Activated CD8-positive, alpha-beta memory T cell treated with anti-CD3 and anti-CD28 coated beads, Interleukin-2, amount 10 ng/mL, durations not matched to agents 7 days and 5 days (primary cell): Measurements from ENCODE around the gene ALKBH1. TPM values are rescaled to one million over a fixed set of nuclear protein-coding genes. Genes with fewer than 3 reads are reported as not detected.

Experiments
- ATAC-seq: fragments of 150-1000 bp; cut with Tn5 transposase; one replicate; pipeline ENCODE4 v1.10.0; 2021; ENCODE audit warnings: moderate library complexity
- CTCF ChIA-PET: fragments of 350-600 bp; sonication (Branson Sonifier 250); formaldehyde crosslinking; loops from one replicate; lab custom pipeline; 2021; ENCODE audit warnings: antibody characterized with exemption; lab: Charles Lee
- DNase-seq: peaks from one replicate; pipeline ENCODE4 v3.0.0-alpha.2; 2020
- H3K27ac Mint-ChIP-seq: one replicate; pipeline ENCODE4 v1.8.0; 2021; ENCODE audit warnings: mild to moderate bottlenecking, mixed read lengths
- H3K27me3 Mint-ChIP-seq: one replicate; pipeline ENCODE4 v1.8.0; 2021; ENCODE audit warnings: mixed read lengths
- H3K36me3 Mint-ChIP-seq: one replicate; pipeline ENCODE4 v1.8.0; 2021; ENCODE audit warnings: mild to moderate bottlenecking, mixed read lengths
- H3K4me1 Mint-ChIP-seq: one replicate; pipeline ENCODE4 v1.8.0; 2021; ENCODE audit warnings: mixed read lengths
- H3K4me3 Mint-ChIP-seq: one replicate; pipeline ENCODE4 v1.8.0; 2021; ENCODE audit warnings: mild to moderate bottlenecking, moderate library complexity, mixed read lengths
- H3K9me3 Mint-ChIP-seq: one replicate; pipeline ENCODE4 v1.8.0; 2022; ENCODE audit warnings: low read depth, mixed read lengths
- total RNA-seq, 2 experiments: library from RNA; stranded (reverse); gene quantifications; one replicate each; pipeline ENCODE4 v1.2.3, GENCODE V29; 2021

The ALKBH1 gene
- total RNA-seq, 2 experiments from 2014 or later: 12.3 to 19.6 TPM

DNA sequence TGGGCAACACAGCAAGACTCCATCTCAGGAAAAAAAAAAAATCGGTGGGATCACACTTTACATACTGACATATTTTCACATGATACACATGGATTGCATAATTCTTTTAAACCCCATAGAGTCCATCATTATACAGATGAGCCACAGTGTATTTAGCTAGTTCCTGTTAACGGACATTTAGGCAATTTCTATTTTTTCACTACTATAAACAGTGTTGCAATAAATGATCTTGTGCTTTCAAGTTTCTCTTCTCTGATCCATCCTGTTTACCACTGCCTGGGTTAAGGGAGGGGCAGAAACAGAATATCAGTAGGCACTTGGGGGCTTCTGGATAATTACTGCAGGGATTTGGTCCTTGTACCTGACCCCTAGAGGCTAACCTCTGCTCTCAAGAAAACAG, 48.0 kb downstream of the ALKBH1 start:
- ATAC-seq (no peak), DNase-seq (no peak)
- Mint-ChIP-seq H3K36me3 (no peaks in the 10 kb centered on the region), H3K27me3 (no peaks in the 10 kb centered on the region), H3K4me1 (peaks cover 5% of the 10 kb centered on the region), H3K4me3 (no peak overlapping the region), H3K27ac (no peak overlapping the region), H3K9me3 (no peaks in the 10 kb centered on the region)
- CTCF ChIA-PET: no interaction called here

DNA sequence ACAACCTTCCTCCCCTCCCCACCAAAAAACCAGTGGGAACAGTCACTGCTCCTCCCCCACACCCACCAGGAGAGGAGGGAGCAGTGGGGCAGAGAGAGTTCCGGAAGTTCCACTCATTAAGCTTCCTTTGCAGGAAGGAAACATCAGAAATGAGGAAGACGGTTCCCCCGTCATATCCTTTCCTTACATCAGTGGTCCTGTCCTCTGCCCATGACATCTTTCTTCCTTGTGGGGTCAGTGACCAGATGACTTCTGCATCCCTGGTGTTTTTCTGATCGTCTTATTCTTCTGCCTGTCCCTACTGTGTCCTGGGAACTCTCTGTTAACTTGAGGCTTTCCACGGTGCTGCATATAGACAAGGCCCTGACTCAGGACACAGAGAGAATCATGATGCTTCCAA, 50.5 kb downstream of the ALKBH1 start:
- ATAC-seq (no peak), DNase-seq (no peak)
- CTCF ChIA-PET: interaction anchor here (0.9 kb wide), 1 partner anchor 17 kb away, joined by 3 read pairs; no protein-coding TSS in a partner anchor
- no peak overlapping the region for H3K4me3 Mint-ChIP-seq
- H3K27ac Mint-ChIP-seq: no peak overlapping the region
- no peaks in the 10 kb centered on the region for H3K9me3 Mint-ChIP-seq
- no peaks in the 10 kb centered on the region for H3K36me3 Mint-ChIP-seq
- no peaks in the 10 kb centered on the region for H3K27me3 Mint-ChIP-seq
- H3K4me1 Mint-ChIP-seq: peaks cover 17% of the 10 kb centered on the region

DNA sequence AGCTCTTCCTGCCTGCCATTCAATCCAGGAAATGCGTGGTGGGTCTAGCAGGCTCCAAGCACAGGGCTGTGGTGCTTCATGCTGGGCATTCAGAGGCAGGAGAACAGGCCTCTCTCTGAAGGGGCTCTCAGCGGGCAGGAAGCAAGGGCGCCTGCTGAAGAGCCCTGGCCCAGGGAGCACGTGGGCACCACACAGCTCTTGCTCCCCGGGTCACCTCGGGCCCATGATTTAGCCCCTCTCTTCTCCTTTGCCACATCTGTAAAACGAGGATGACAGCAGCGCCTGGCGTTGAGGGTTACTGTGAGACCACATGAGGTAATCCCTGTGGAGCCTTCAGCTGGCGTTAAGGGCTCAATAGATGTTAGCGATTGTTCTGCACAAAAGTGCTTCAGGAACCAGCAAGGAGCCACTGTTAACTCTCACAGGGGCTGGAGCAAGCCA, 53.8 kb downstream of the ALKBH1 start:
- DNase-seq (no peak), ATAC-seq (no peak)
- no peaks in the 10 kb centered on the region for H3K36me3 Mint-ChIP-seq
- CTCF ChIA-PET: interaction anchor here (0.7 to 1.3 kb wide), 6 partner anchors 12 to 210 kb away, joined by 3 to 6 read pairs (median 3); partner anchors contain the start of gene ADCK1
- H3K27me3 Mint-ChIP-seq: peaks cover 3% of the 10 kb centered on the region
- H3K4me1 Mint-ChIP-seq: peaks cover 24% of the 10 kb centered on the region
- H3K4me3 Mint-ChIP-seq: no peak overlapping the region
- H3K27ac Mint-ChIP-seq: no peak overlapping the region
- no peaks in the 10 kb centered on the region for H3K9me3 Mint-ChIP-seq

DNA sequence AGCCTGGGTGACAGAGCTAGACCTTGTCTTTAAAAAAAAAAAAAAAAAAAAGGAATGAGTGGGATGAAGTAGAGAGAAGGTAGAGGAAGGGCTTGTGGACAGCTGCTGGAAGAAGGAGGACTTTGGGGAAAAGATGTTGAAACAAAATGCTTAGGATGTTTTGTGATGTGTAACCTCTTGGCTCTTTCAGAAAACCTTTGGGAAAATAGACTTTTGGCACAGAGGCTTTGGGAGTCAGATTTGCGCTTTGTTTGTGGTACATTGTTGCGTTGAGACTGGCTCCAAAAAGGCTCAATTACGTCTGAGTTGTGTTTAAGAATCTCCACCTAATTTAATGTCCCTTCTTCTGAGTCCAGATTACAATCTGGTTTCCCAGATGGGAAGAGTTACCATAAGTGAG, 58.5 kb downstream of the ALKBH1 start:
- H3K27ac Mint-ChIP-seq: no peak overlapping the region
- no peak for DNase-seq
- ATAC-seq: no peak
- H3K9me3 Mint-ChIP-seq: peaks cover 2% of the 10 kb centered on the region
- H3K27me3 Mint-ChIP-seq: peaks cover 5% of the 10 kb centered on the region
- peaks cover 17% of the 10 kb centered on the region for H3K4me1 Mint-ChIP-seq
- CTCF ChIA-PET: no interaction called here
- H3K4me3 Mint-ChIP-seq: no peak overlapping the region
- H3K36me3 Mint-ChIP-seq: no peaks in the 10 kb centered on the region

DNA sequence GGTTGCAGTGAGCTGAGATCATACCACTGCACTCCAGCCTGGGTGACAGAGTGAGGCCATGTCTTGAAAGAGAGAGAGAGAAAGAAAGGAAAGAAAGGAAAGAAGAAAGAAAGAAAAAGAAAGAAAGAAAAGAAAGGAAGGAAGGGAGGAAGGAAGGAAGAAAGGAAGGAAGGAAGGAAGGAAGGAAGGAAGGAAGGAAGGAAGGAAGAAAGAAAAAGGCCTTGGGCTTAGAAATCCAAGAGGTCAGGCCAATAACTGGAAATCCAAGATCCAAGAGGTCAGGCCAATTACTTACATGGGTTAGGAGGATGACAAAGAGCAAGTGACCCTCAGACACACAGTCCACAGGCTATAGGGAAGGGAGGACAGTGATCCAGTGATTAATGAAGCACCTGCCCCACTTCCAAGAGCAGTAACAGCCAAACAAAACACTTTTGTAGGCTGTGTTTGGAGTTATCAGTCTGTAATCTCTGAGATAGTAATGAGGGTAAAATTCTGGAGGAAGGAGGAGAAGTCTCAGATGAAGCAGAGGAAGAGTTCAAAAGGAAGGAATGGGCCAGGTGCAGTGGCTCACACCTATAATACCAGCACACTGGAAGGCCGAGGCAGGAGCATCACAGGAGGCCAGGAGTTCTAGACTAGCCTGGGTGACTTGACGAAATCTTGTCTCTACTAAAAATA, 59.2 kb downstream of the ALKBH1 start:
- CTCF ChIA-PET: no interaction called here
- peaks cover 12% of the 10 kb centered on the region for H3K4me1 Mint-ChIP-seq
- peaks cover 2% of the 10 kb centered on the region for H3K9me3 Mint-ChIP-seq

DNA sequence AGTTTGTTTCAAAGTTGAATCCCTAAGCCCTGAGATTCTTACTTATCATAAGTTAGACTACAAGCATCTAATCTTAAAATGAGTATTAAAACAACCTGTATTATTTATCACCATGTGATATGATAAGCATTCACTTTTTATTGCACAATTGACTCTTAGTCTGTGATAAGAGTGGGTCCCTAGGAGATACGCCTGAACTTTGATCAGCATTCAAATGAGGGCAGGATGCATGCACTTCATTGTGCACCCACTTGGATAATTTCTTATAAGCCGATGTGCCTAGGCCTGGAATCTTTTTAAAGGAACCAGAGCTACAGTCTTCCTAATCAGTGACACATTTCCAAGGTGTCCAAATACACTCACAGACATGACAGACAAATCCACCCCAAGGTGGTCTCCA, 60.0 kb downstream of the ALKBH1 start:
- CTCF ChIA-PET: interaction anchor here (1.0 kb wide), 1 partner anchor 8 kb away, joined by 3 read pairs; no protein-coding TSS in a partner anchor

More for the DNA sequence above, 59.2 kb downstream of the ALKBH1 start:
- H3K4me3 Mint-ChIP-seq: no peak overlapping the region
- H3K27me3 Mint-ChIP-seq: peaks cover 5% of the 10 kb centered on the region
- no peak overlapping the region for H3K27ac Mint-ChIP-seq
- DNase-seq (no peak), ATAC-seq (no peak)
- H3K36me3 Mint-ChIP-seq: no peaks in the 10 kb centered on the region

DNA sequence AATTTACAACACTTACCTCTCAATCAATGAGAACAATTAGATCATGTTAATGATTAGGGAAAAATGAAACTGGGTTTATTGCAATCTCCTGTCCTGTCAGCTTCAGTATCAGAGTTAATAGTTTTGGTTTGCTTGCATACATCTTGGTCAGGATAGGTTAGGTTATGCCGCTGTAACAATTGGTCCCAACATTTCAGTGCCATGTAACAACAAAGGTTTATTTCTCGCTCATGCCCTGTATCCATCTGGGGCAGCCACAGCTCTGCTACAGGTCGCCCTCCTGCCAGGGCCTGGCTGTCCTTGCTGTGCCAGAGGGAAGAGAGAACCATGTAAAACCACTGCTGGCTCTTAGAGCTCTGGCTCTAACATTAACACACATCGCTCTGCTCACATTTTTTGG, 60.9 kb downstream of the ALKBH1 start:
- H3K4me3 Mint-ChIP-seq: no peak overlapping the region
- CTCF ChIA-PET: interaction anchor here (1.0 kb wide), 1 partner anchor 9 kb away, joined by 3 read pairs; no protein-coding TSS in a partner anchor

More for the DNA sequence above, 60.0 kb downstream of the ALKBH1 start:
- ATAC-seq (no peak), DNase-seq (no peak)
- H3K27me3 Mint-ChIP-seq: peaks cover 5% of the 10 kb centered on the region
- no peak overlapping the region for H3K27ac Mint-ChIP-seq
- no peaks in the 10 kb centered on the region for H3K36me3 Mint-ChIP-seq
- H3K4me3 Mint-ChIP-seq: no peak overlapping the region
- H3K9me3 Mint-ChIP-seq: peaks cover 2% of the 10 kb centered on the region
- peaks cover 9% of the 10 kb centered on the region for H3K4me1 Mint-ChIP-seq

DNA sequence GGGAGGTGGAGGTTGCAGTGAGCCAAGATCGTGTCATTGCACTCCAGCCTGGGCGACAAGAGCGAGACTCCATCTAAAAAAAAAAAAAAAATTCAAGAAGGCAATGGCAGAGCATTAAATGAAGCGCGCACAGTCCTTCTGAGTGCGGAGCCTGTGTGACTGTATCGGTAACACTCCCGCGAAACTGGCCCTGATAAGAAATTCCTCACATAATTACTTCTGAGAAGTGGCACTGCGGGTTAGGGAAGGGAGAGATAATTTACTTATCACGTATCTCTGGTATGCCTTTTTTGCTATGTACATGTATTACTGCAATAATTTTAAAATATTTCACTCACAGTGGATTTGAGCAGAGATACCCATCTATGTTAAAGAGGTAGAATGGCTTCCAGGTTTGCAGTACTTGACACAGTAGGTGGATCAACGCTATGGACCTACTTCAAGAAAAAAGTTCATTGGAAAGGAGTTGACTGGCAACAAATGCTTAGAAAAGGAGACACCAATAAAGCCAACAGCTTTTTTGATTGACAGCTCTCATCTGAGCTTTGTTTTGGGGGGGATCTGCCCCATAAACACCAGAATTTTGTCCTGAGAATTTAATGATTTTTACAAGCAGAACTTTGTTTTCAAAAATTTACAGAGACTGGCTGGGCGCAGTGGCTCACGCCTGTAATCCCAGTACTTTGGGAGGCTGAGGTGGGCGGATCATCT, 62.1 kb downstream of the ALKBH1 start:
- no peak overlapping the region for H3K27ac Mint-ChIP-seq
- ATAC-seq (no peak), DNase-seq (no peak)
- H3K4me3 Mint-ChIP-seq: no peak overlapping the region
- CTCF ChIA-PET: no interaction called here
- H3K36me3 Mint-ChIP-seq: peaks cover 2% of the 10 kb centered on the region
- H3K4me1 Mint-ChIP-seq: peaks cover 16% of the 10 kb centered on the region
- peaks cover 2% of the 10 kb centered on the region for H3K9me3 Mint-ChIP-seq
- peaks cover 2% of the 10 kb centered on the region for H3K27me3 Mint-ChIP-seq

More for the DNA sequence above, 60.9 kb downstream of the ALKBH1 start:
- Mint-ChIP-seq H3K27me3 (peaks cover 5% of the 10 kb centered on the region), H3K4me1 (peaks cover 11% of the 10 kb centered on the region), H3K36me3 (peaks cover 2% of the 10 kb centered on the region), H3K9me3 (peaks cover 2% of the 10 kb centered on the region), H3K27ac (no peak overlapping the region)
- ATAC-seq (no peak), DNase-seq (no peak)

DNA sequence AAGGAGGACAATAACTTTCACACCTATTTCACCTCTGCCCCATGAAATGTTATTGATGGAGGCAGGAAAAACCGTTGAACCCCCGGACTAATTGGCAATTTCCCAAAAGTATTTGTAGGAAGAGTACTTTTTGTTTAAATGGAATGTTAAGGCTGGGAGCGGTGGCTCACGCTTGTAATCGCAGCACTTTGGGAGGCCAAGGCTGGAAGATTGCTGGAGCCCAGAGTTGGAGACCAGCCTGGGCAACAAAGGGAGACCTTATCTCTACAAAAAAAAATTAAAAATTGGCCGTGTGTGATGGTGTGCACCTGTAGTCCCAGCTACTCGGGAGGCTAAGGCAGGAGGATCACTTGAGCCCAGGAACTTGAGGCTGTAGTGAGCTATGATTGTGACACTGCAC, 65.4 kb downstream of the ALKBH1 start:
- peaks cover 2% of the 10 kb centered on the region for H3K9me3 Mint-ChIP-seq
- peak overlapping the region; percentile 75 for H3K4me3 Mint-ChIP-seq
- peaks cover 2% of the 10 kb centered on the region for H3K36me3 Mint-ChIP-seq
- H3K27ac Mint-ChIP-seq: peak overlapping the region; percentile 85
- CTCF ChIA-PET: interaction anchor here (0.7 to 1.4 kb wide), 2 partner anchors 11 to 13 kb away, joined by 3 read pairs; no protein-coding TSS in a partner anchor
- H3K4me1 Mint-ChIP-seq: peaks cover 18% of the 10 kb centered on the region
- ATAC-seq (no peak), DNase-seq (no peak)
- no peaks in the 10 kb centered on the region for H3K27me3 Mint-ChIP-seq

DNA sequence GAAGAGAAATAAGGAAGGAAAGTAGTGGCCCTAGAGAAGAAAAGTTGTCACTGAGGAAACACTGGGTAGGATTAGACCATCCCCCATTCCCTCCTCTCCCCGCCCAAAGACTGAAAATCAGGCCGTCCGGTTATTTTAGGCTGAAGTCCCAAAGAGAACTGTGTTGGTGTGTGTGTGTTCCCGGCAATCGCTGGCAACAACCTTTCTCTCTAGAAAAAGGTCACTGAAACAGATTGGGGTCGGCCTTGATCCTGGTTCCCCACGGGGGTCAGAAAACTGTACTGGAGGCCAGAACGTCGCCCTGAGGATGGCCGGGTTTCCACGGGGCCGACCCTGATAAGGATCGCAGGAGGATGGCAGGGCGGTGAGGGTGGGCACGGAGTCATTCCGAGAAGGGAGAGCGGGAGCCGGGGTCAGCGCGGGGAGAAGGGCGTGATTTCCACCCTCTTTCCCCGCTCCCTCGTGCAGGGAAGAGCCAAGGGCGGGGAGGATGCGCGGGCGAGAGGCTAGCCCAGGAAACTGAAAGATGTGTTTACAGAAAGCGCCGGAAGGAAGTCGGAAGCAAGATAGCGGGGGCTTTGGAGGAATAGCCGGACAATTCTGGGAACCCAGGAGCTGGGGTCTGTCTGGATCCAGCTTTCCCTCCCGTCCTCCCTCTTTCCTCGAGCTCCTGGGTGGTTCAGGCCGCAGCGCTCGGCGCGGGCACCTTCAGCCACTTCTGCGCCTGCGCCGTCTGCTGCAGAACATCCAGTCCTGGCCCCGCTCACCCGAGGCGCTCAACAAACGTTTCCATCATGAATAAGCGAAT, 66.1 kb downstream of the ALKBH1 start:
- DNase-seq (peak; percentile 75), ATAC-seq (peak; percentile 93)
- H3K27ac Mint-ChIP-seq: peak overlapping the region; percentile 85
- peaks cover 2% of the 10 kb centered on the region for H3K36me3 Mint-ChIP-seq
- peaks cover 18% of the 10 kb centered on the region for H3K4me1 Mint-ChIP-seq
- peaks cover 2% of the 10 kb centered on the region for H3K9me3 Mint-ChIP-seq
- peak overlapping the region; percentile 75 for H3K4me3 Mint-ChIP-seq
- CTCF ChIA-PET: interaction anchor here (1.4 kb wide), 1 partner anchor 12 kb away, joined by 3 read pairs; no protein-coding TSS in a partner anchor
- H3K27me3 Mint-ChIP-seq: no peaks in the 10 kb centered on the region

DNA sequence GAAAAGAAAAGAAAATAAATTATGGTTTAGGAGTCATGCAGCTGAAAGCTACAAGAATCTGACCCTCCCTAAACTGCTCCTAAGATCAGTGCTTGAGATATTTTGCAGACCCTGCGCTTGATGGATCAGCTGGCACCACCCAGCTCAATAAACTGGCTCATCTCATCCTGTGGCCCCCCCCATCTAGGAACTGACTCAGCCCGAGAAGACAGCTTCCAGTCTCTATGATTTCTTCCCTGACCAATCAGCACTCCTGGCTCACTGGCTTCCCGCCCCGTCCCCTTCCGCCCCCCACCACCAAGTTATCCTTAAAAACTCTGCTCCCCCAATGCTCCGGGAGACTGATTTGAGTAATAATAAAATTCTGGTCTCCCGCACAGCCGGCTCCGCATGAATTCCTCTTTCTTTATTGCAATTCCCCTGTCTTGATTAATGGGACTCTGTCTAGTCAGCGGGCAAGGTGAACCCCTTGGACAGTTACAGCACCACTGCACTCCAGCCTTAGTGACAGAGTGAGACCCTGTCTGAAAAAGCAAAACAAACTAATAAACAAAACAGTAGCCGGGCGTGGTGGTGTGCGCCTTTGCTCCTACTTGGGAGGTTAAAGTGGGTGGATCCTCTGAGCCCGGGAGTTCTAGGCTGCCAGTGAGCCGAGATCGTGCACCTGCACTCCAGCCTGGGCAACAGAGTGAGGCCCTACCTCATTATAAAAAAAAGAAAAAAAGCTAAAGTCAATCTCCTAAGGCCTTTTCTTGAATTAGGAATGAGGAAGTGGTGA, 66.9 kb downstream of the ALKBH1 start:
- no peaks in the 10 kb centered on the region for H3K27me3 Mint-ChIP-seq
- no peak for ATAC-seq
- peaks cover 2% of the 10 kb centered on the region for H3K36me3 Mint-ChIP-seq
- CTCF ChIA-PET: interaction anchor here (1.0 to 1.4 kb wide), 2 partner anchors 13 to 16 kb away, joined by 3 read pairs; no protein-coding TSS in a partner anchor
- no peaks in the 10 kb centered on the region for H3K9me3 Mint-ChIP-seq
- peak overlapping the region; percentile 85 for H3K27ac Mint-ChIP-seq
- H3K4me1 Mint-ChIP-seq: peaks cover 18% of the 10 kb centered on the region
- H3K4me3 Mint-ChIP-seq: peak overlapping the region; percentile 75
- no peak for DNase-seq

DNA sequence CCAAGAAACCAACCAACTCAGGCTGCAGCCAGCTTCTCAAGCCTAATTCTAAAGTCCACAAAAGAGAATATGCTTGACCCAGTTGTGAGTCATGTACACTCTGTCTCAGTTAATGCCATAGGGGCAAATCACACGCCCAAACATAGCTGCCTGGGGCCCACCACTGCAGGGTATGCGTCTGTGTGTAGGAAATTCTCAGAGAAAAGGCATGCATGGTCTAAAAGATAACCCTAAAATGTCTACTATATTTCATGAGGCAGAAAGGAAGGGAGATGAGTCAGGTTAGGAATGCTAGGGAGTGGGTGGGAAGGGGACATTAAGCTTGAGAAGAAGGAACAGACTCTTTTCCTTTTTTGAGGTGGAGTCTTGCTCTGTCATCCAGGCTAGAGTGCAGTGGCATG, 69.1 kb downstream of the ALKBH1 start:
- peaks cover 18% of the 10 kb centered on the region for H3K4me1 Mint-ChIP-seq
- peaks cover 2% of the 10 kb centered on the region for H3K36me3 Mint-ChIP-seq
- H3K27me3 Mint-ChIP-seq: no peaks in the 10 kb centered on the region
- no peak for ATAC-seq
- no peak overlapping the region for H3K4me3 Mint-ChIP-seq
- H3K27ac Mint-ChIP-seq: no peak overlapping the region
- DNase-seq: no peak
- CTCF ChIA-PET: no interaction called here
- H3K9me3 Mint-ChIP-seq: no peaks in the 10 kb centered on the region
